Adrenal gland (tissue), 5 donors: ENCODE measurements around the gene CXCL5.

Source experiments
- POLR2A ChIP-seq, 2 donors: fragments of 450-650 bp; IDR thresholded peaks; one replicate each; pipeline ENCODE4 v1.6.1; 2017; ENCODE audit warnings: antibody characterized with exemption in 2 of 2, mild to moderate bottlenecking in 2 of 2, moderate library complexity in 1 of 2
- TF ChIP-seq, protein P1 (sequence below), 6 experiments: fragments of 450-650 bp in 4 of 6; fragments of 200-600 bp in 2 of 6; sonication (generic) in 1 of 6; IDR thresholded peaks; 1 replicate in 5 of 6; 2 replicates in 1 of 6; pipeline versions ENCODE4 v1.5.1 to v1.8.0; 2016 to 2021; ENCODE audit warnings: antibody characterized with exemption in 6 of 6, mild to moderate bottlenecking in 2 of 6, moderate library complexity in 1 of 6
- donor health status: DM: no; HTN: no; CAD: no.

DNA sequence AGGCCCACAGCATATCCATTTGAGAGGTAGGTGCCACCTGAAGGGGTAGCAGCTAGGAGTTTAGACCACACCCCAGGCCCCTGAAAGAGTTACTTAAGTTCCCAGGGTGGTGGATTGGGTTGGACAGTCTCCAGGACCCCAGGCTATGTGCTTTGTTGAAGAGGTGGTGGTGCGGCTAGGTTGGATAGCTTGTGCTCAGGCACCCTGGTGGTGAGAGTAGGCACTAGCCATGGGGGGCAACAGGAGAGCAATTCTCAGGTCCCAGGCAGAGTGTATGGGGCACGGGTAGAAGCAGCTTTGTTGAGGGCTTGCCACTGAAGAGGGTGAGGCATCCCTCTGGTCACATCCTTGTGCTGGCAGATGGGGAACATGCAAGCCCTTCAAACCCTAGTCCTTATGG is 22.3 kb downstream of the CXCL5 start:
- no peak for TF ChIP-seq POLR2A (IDR thresholded peaks at IDR 0.05)
- TF ChIP-seq, protein P1, sequence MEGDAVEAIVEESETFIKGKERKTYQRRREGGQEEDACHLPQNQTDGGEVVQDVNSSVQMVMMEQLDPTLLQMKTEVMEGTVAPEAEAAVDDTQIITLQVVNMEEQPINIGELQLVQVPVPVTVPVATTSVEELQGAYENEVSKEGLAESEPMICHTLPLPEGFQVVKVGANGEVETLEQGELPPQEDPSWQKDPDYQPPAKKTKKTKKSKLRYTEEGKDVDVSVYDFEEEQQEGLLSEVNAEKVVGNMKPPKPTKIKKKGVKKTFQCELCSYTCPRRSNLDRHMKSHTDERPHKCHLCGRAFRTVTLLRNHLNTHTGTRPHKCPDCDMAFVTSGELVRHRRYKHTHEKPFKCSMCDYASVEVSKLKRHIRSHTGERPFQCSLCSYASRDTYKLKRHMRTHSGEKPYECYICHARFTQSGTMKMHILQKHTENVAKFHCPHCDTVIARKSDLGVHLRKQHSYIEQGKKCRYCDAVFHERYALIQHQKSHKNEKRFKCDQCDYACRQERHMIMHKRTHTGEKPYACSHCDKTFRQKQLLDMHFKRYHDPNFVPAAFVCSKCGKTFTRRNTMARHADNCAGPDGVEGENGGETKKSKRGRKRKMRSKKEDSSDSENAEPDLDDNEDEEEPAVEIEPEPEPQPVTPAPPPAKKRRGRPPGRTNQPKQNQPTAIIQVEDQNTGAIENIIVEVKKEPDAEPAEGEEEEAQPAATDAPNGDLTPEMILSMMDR (IDR thresholded peaks at IDR 0.05) = no peak
